Uterus (tissue), 2 donors: ENCODE measurements around the gene DCAF10.

Experiments used
- POLR2A ChIP-seq, 2 donors: fragments of 450-650 bp; IDR thresholded peaks; one replicate each; pipeline ENCODE4 v1.6.1; 2016; ENCODE audit warnings: antibody characterized with exemption in 2 of 2, mild to moderate bottlenecking in 1 of 2, moderate library complexity in 1 of 2
- TF ChIP-seq, protein P1 (sequence below), 4 experiments: fragments of 200-600 bp in 2 of 4; fragments of 450-650 bp in 2 of 4; sonication (generic) in 2 of 4; IDR thresholded peaks; one replicate each; pipeline ENCODE4 v1.5.1; 2016 to 2019; ENCODE audit warnings: antibody characterized with exemption in 4 of 4, mild to moderate bottlenecking in 2 of 4, moderate library complexity in 1 of 4

DNA sequence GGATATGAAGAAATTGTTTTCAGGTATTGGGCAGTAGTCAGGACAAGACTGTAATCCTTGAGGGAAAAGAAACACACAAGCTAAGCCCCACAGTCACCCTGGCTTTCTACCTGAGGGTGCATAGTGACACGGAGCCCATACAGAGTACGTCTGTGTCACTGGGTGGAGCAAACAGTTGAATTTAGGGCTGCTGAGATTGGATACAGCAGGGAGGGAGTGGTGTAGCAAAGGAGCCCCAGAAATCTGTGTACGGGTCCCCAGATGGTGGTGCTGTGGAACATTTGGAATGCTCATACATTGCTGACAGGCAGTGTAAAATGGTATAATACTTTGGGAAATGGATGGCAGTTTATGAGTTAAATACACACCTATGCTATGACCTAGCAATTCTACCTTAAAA is 41.9 kb upstream of the DCAF10 start:
- TF ChIP-seq, protein P1, sequence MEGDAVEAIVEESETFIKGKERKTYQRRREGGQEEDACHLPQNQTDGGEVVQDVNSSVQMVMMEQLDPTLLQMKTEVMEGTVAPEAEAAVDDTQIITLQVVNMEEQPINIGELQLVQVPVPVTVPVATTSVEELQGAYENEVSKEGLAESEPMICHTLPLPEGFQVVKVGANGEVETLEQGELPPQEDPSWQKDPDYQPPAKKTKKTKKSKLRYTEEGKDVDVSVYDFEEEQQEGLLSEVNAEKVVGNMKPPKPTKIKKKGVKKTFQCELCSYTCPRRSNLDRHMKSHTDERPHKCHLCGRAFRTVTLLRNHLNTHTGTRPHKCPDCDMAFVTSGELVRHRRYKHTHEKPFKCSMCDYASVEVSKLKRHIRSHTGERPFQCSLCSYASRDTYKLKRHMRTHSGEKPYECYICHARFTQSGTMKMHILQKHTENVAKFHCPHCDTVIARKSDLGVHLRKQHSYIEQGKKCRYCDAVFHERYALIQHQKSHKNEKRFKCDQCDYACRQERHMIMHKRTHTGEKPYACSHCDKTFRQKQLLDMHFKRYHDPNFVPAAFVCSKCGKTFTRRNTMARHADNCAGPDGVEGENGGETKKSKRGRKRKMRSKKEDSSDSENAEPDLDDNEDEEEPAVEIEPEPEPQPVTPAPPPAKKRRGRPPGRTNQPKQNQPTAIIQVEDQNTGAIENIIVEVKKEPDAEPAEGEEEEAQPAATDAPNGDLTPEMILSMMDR (IDR thresholded peaks at IDR 0.05) = no peak
- TF ChIP-seq POLR2A (IDR thresholded peaks at IDR 0.05) = no peak
